Bronchial epithelial cell (primary cell): Measurements from ENCODE around the gene SHANK3. TPM values are rescaled to one million over a fixed set of nuclear protein-coding genes. Genes with fewer than 3 reads are reported as not detected.
A peak's percentile ranks its signal among the peaks of the same experiment; 100 is the strongest.

Source experiments
- DNase-seq: peaks from one replicate; pipeline ENCODE4 v3.0.0-alpha.2; 2010; ENCODE audit warnings: low read depth
- FAIRE-seq: peaks from 2 replicates; lab custom pipeline; 2011; peaks lifted over from hg19 to GRCh38; lab: Jason Lieb, UNC
- H3K27me3 ChIP-seq: 2 replicates; pipeline ENCODE4 v1.5.1; 2011; ENCODE audit warnings: low read length; ENCODE audit not compliant: control insufficient read depth, insufficient read depth
- H3K36me3 ChIP-seq: 2 replicates; pipeline ENCODE4 v1.5.1; 2011; ENCODE audit warnings: low read length; ENCODE audit not compliant: control insufficient read depth, insufficient read depth
- H3K4me3 ChIP-seq: 2 replicates; pipeline ENCODE4 v1.5.1; 2011; ENCODE audit warnings: mild to moderate bottlenecking, low read depth, low read length, control low read depth
- total RNA-seq: library from RNA; depleted of rRNA; stranded (reverse); fragments of >200 nt; gene quantifications from 2 replicates; pipeline ENCODE4 v1.2.1, GENCODE V29; 2014
- TF ChIP-seq, protein P1 (sequence below): IDR thresholded peaks from 2 replicates; pipeline ENCODE4 v1.5.1; 2011; ENCODE audit warnings: mild to moderate bottlenecking, moderate library complexity, low read length, control low read depth, inconsistent platforms; ENCODE audit not compliant: insufficient read depth, severe bottlenecking

SHANK3 gene
- total RNA-seq, result 0.79 and 0.90 TPM in 2 replicates

DNA sequence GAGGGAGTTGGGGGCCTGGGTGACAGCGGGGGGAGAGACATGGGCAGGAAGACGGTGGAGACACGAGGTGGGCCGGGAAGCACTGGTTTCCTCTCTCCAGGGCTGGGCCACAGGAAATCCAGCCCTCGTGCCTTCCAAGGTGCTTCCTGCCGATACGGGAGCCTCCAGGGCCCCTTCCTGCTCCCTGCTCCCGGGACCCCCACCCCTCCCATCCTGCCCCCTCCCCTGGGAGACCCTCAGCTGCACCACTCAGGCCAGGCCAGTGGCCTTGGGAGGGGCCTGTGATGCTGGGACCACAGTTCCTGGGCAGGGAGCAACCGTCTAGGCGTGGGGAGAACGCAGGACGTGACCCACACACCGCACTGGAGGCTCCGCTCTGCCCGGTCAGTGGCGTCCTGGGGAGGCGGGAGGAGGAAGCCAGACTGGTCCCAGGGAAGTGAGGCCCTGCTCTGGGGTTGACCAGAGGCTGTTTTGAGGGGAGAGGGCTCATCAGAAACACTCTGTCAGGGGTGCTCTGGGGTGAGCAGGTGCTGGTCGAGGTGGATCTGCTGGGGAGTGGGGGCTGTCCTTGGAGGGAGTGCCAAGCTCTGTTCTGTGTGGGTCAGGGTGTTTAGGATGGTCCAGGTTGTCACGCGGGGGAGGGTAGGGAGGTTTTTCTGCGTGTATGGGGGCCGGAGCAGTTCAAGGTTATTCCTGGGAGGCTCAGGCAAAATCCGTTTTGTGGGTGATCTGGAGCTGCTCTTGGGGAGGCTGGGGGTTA lies at the start of gene SHANK3:
Gene SHANK3 (plus strand): TSS at position 353 of the 760 bp plus-strand sequence.
- FAIRE-seq (no peak), DNase-seq (no peak)
- Histone ChIP-seq H3K4me3 (peak within 1 kb of the TSS; percentile 21), H3K27me3 (no peaks in the 10 kb centered on the region), H3K36me3 (no peaks in the 10 kb centered on the region)
- TF ChIP-seq, protein P1, sequence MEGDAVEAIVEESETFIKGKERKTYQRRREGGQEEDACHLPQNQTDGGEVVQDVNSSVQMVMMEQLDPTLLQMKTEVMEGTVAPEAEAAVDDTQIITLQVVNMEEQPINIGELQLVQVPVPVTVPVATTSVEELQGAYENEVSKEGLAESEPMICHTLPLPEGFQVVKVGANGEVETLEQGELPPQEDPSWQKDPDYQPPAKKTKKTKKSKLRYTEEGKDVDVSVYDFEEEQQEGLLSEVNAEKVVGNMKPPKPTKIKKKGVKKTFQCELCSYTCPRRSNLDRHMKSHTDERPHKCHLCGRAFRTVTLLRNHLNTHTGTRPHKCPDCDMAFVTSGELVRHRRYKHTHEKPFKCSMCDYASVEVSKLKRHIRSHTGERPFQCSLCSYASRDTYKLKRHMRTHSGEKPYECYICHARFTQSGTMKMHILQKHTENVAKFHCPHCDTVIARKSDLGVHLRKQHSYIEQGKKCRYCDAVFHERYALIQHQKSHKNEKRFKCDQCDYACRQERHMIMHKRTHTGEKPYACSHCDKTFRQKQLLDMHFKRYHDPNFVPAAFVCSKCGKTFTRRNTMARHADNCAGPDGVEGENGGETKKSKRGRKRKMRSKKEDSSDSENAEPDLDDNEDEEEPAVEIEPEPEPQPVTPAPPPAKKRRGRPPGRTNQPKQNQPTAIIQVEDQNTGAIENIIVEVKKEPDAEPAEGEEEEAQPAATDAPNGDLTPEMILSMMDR, result no peak

- no peak overlapping the region for H3K4me3 ChIP-seq
- no peak for DNase-seq
- no peak for FAIRE-seq
- H3K27me3 ChIP-seq, result no peaks in the 10 kb centered on the region
- TF ChIP-seq, protein P1, result no peak
- H3K36me3 ChIP-seq, result peaks cover 8% of the 10 kb centered on the region
Observed at GRCh38 chr22:50624347-50625130, 48.1 kb upstream of the SHANK3 start.

GRCh38 chr22:50625131-50625567 lies 47.5 kb upstream of the SHANK3 start:
- FAIRE-seq (no peak), DNase-seq (no peak)
- no peak overlapping the region for H3K4me3 ChIP-seq
- peaks cover 8% of the 10 kb centered on the region for H3K36me3 ChIP-seq
- TF ChIP-seq, protein P1, result no peak
- H3K27me3 ChIP-seq, result no peaks in the 10 kb centered on the region

DNA sequence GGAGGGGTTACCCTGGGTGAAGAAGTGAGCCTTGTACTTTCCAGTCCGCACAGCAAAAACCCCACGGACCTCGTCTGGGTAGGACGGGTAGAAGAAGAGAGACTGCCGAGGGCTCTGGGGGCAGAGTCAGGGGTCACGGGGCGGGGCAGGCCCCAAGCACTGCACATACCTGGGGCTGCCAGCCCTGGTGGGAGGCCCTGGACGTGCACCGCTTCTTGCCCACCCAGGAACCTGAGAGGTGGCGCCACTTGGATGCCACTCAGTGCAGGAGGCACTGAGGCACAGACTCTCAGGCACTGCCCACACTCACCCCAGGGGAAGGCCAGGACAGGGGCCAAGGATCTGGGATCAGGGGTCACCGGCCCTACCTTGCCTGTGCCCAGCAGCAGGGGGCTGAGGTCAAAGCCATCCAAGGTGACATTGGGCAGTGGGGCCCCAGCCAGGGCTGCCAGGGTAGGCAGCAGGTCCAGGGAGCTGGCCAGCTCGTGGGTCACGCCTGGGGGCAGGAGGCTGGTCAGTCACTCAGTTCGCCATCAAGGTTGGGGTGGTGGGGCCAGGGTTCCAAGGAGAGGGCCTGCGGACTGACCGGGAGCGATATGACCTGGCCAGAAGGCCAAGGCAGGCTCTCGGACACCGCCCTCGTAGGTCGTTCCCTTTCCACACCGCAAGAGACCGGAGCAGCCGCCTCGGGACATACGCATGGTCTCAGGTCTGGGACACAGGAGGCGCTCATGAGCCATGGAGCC lies 46.9 kb upstream of the SHANK3 start:
- Histone ChIP-seq H3K27me3 (no peaks in the 10 kb centered on the region), H3K36me3 (peaks cover 8% of the 10 kb centered on the region), H3K4me3 (no peak overlapping the region)
- DNase-seq (no peak), FAIRE-seq (no peak)
- TF ChIP-seq, protein P1, result peak; percentile 8

DNA sequence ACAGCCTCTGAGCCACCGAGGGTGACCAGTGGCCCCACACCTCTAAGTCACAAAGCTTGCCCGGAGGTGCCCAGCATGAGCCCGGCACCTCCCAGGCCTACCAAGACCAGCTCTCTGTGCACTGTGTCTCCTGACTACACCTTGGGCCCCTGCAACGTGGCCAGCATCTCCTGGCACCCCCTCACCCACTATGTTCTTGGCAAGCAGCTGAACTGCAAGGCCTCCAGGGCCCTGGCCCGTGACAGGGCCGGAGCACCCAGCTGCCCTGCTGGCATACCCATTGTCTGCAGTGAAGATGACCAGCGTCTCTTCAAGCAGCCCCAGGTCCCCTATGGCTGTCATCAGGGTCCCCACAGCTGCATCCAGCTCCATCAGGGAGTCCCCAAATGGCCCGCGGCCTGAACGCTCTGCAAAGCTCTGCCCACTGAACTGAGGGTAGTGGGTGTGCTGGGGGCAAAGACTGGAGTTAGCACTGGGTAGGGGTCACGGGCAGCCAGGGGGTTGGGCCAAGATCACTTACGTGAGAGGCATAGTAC lies 46.2 kb upstream of the SHANK3 start:
- FAIRE-seq (no peak), DNase-seq (no peak)
- H3K36me3 ChIP-seq, result peaks cover 8% of the 10 kb centered on the region
- TF ChIP-seq, protein P1, result no peak
- no peaks in the 10 kb centered on the region for H3K27me3 ChIP-seq
- H3K4me3 ChIP-seq, result no peak overlapping the region
